ENCODE measurements around the gene KATNAL1.

Gene KATNAL1

DNA sequence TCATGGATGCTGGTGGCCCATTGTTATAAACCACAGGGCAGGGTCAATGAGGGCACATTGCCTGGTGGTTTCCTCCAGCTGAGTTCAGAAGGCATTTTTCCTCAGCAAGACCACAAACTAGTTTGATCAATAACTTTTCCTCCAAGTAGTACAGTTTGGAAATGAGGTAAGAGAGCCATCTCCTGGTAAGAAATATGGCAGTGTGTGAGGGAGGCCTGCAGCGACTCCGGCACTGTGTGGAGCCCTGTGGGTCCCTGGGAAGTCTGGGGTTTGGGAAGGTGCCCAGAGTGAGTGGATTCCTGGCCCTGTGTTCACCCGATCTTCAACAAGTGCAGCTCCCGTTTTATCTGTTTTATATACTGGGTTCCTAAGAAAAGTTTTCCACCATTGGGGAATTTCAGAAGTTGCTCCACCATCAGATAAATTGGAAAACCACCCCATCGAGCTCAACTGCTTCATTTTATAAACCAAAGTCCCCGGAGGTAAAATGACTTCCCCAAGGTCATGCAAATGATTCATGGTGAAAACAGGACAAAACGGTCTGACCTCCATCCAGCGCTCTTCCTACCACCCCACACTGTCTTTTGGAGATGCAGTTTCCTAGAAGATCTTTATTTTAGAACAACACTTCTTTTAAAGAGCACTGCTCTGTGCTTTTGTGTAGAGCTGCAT, 148.4 kb downstream of the KATNAL1 start:
- no peak for DNase-seq

DNA sequence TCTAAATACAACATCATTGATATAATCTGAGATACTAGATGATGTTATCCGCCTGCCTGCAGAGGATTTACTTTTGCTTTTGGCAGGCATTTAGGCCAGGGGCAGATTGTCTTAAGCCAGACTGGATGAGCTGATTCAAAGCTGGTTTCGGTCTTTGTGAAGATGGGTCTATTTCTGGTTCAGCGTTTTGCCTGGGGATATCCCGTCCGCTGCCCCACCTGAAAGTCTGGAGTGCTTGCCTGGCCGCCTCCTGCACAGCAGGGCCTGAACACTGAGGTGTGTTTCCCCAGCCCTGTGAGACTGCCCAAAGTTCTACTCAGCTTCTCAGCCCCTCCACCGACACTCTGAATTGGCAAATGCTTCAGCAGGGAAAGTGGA, 149.7 kb downstream of the KATNAL1 start:
- no peak for DNase-seq

DNA sequence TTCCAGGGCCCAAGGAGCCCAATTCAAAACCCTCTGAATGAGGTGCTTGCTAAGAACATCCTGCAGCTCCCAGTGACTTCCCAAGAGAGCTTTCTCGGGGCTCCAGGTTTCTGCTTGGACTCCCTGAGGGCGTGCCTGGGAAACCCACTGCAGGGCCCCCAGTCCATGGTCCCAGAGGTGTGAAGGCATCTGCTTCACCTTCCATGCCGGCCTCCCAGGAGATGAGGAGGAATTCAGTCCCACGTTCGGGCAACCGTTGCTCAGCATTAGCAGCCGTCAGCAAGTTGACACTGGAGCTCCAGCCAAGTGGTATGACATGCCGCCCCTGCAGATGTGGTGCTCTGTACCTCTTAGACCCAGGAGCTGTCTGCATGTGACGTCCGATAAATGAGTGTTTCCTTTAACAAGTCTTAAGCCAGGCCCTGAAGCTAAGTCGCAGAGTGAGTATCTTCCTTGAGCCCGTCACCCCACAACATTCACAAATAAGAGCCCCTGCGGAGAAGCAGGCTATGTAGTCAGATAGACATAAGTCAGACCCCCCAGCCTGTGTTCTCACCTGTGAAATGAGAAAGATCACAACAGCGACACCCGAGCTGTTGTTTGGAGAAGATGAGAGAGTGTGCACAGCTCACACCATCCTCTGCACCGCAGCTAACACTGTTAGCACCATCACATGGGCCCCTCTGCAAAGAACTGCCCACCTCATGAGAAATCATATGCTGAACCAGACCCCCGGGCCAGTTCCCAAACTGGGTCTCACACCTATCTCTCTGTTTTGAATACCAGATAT, 150.3 kb downstream of the KATNAL1 start:
- no peak for DNase-seq

DNA sequence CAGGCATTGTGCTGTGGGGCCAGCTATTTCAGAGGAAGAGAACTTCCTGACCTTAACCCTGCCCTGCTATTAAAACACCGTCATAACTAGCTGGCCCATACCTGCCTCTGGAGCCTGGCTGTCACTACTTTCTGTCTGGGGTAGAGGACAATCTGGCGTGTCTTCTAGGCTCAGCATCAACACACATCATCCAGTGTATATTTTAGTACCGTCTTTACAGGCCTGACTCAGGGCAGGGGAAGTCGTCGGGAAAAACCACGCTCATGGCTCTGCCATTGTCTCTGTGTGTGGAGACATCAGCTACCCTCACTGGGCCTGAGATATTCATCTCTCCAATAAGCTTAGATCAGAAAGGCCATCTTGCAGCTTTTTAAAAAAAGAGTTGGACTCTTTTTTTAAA, 151.1 kb downstream of the KATNAL1 start:
- DNase-seq, result no peak

DNA sequence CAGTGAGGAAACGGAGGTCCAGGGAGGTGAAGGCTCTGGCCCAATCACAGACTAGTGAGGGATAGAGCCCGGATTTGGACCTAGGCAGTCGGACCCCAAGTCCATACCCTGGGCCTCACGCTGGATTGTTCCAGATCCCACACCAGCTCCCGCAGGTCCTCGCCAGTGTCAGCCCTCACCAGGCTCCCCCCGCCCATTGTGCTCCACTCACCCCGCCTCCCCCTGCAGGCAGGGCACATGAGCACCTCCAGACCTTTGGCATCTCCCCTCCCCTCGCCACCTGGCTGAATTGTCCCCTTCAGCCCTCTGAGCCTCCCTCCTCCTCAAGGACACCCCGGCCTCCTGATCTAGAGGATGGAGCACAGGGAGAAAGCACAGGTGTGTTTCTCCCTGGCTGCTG, 152.4 kb downstream of the KATNAL1 start:
- DNase-seq, result no peak

DNA sequence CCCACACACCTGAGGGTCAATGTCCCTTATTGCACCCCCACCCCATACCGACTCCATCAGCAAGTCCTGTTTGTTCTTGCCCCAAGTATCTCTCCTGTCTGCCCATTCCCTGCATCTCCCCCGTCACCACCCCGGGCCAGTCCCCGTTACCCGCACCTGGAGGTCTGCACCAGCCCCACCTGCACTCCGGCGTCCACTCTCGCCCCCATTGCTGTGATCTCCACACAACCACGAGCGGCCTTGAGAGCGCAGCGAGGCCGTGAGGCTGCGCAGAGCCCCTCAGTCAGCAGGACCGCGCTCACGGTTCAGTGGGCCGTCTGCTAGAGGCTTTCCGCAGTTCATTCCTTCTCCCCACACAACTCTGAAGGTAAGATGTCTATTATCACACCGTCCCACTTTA, 152.8 kb downstream of the KATNAL1 start:
- DNase-seq, result no peak

DNA sequence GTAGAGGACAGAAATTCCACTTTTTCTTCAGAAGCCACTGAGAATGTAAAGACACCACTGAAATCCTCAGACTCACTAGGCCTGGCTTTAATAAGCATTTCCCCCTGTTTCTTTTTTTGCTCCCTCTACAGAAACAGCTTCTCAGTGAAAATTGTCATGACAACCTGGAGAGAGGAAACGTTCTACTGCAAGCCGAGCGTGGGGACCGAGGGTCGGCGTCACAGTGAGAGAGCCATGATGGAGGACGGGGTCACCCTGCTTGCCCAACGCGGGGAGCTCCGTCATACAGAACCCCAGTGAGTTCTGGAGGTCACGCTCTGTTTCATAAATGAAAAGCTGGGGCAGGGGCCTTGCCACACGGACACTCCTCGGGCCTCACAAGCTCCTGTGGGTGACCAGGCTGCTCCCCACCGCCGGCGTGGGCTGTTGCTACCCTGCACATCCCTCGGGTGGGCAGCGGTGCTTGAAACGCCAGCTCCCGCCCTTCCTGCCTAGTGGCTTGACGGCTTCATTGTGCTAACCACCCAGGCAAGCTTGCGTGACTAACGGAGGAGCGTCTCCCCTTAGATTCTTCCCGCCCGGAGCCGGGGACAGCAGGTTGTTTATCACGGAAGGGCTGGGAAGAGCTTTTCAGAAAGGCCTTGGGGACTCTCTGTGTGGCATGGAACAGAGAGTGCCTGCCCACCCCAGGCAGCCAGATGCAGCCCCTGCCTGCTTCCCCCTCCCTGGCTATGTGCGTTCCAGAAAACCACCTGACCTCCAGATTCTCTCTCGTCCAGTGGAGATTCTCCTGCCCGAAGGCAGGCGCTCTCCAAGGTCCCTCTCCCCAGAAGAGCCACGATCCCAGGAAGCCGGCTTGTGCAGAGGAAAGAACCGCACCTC, 153.6 kb downstream of the KATNAL1 start:
- no peak for DNase-seq
